HepG2 (cell line): ENCODE results near the gene FRK.

ENCODE experiments used
- EZH2 ChIP-seq: conservative IDR thresholded peaks from 2 replicates; pipeline ENCODE4 v1.6.1; 2012; ENCODE audit warnings: mild to moderate bottlenecking, low read depth, low read length, moderate library complexity
- TBP ChIP-seq: sonication (generic); formaldehyde crosslinking; IDR thresholded peaks from 2 replicates; pipeline ENCODE4 v1.5.0; 2020; ENCODE audit warnings: missing genetic modification reagents
- ZBTB44 ChIP-seq: sonication (generic); formaldehyde crosslinking; IDR thresholded peaks from 2 replicates; pipeline ENCODE4 v1.4.0; 2020; ENCODE audit warnings: missing genetic modification reagents
- TF ChIP-seq, protein P1 (sequence below): sonication (generic); formaldehyde crosslinking; IDR thresholded peaks from 2 replicates; pipeline ENCODE4 v1.5.0; 2020; ENCODE audit warnings: mild to moderate bottlenecking, missing genetic modification reagents, moderate library complexity

- no peak for TF ChIP-seq EZH2
- TF ChIP-seq, protein P1, sequence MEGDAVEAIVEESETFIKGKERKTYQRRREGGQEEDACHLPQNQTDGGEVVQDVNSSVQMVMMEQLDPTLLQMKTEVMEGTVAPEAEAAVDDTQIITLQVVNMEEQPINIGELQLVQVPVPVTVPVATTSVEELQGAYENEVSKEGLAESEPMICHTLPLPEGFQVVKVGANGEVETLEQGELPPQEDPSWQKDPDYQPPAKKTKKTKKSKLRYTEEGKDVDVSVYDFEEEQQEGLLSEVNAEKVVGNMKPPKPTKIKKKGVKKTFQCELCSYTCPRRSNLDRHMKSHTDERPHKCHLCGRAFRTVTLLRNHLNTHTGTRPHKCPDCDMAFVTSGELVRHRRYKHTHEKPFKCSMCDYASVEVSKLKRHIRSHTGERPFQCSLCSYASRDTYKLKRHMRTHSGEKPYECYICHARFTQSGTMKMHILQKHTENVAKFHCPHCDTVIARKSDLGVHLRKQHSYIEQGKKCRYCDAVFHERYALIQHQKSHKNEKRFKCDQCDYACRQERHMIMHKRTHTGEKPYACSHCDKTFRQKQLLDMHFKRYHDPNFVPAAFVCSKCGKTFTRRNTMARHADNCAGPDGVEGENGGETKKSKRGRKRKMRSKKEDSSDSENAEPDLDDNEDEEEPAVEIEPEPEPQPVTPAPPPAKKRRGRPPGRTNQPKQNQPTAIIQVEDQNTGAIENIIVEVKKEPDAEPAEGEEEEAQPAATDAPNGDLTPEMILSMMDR (CRISPR knock-in tag) = no peak
- TF ChIP-seq TBP (CRISPR knock-in tag) = no peak
- TF ChIP-seq ZBTB44 = no peak
Measured at GRCh38 chr6:115905471-115905870, 155.2 kb downstream of the FRK start.
